Esophagus squamous epithelium (tissue), 4 donors: ENCODE data around the gene HLX.

ENCODE experiments used
- CTCF ChIP-seq, 6 experiments: fragments of 450-650 bp in 4 of 6; fragments of 200-600 bp in 2 of 6; sonication (generic) in 2 of 6; IDR thresholded peaks; one replicate each; pipeline ENCODE4 v1.5.1; 2016 to 2019; ENCODE audit warnings: antibody characterized with exemption in 6 of 6, mild to moderate bottlenecking in 4 of 6, moderate library complexity in 4 of 6
- POLR2A ChIP-seq, 4 donors: fragments of 450-650 bp; IDR thresholded peaks; one replicate each; pipeline ENCODE4 v1.6.1; 2017; ENCODE audit warnings: antibody characterized with exemption in 4 of 4, mild to moderate bottlenecking in 4 of 4, moderate library complexity in 3 of 4

DNA sequence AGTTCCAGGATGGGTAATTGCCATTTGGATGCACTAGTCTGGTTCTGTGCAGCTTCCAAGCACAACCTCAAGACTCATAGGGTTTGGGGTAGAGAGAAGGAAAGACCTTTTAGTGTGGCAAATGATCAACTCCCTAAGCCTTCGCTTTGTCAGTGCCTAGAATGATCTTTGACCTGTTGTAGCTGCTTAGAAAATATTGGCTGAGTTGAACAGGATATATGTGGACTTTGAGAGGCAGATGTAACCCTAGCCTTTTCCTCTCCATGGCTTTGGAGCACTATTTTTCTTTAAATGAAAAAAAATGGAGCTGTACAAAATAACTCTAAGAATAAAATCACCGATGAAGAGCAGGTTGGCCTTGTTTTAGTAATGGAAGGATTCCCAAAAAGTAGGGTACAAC, 41.7 kb downstream of the HLX start:
- TF ChIP-seq CTCF (IDR thresholded peaks at IDR 0.05) = no peak
- TF ChIP-seq POLR2A (IDR thresholded peaks at IDR 0.05) = no peak
